ENCODE measurements around the gene TPSG1.
"Not testable (repeated sequence)": the region's sequence is repeated elsewhere in the genome, so short reads cannot be mapped to it uniquely, and the experiment has no call there.

- TF ChIP-seq CTCF, POLR2A (IDR thresholded peaks at IDR 0.05): not testable (repeated sequence)
These were observed 16.0 kb upstream of the TPSG1 start for GRCh38 chr16:1241081-1241480.
